Measurements from ENCODE around the gene BRD4.
"Not testable (repeated sequence)": the region's sequence is repeated elsewhere in the genome, so short reads cannot be mapped to it uniquely, and the experiment has no call there.

Gene BRD4

DNA sequence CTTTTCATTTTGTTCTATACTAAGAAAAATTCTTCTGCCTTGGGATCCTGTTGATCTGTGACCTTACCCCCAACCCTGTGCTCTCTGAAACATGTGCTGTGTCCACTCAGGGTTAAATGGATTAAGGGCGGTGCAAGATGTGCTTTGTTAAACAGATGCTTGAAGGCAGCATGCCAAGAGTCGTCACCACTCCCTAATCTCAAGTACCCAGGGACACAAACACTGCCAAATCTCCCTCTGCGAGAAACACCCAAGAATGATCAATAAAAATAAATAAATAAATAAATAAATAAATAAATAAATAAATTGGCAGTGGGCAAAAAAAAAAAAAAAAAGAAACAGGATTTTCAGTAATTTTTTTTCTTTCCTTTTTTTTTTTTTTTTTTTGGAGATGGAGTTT, 31.5 kb upstream of the BRD4 start:
- H3K9ac ChIP-seq (ENCODE audit: low read length in 5 of 5); H3K27ac ChIP-seq (ENCODE audit: low read depth, low read length); H3K4me1 ChIP-seq (ENCODE audit: control insufficient read depth in 5 of 5, insufficient read depth in 5 of 5, low read length in 5 of 5); H3K4me3 ChIP-seq (ENCODE audit: low read depth in 1 of 5, low read length in 5 of 5); H3K9me3 ChIP-seq (ENCODE audit: control insufficient read depth in 5 of 5, low read length in 5 of 5); H3K27me3 ChIP-seq (ENCODE audit: control insufficient read depth in 5 of 5, insufficient read depth in 4 of 5, low read length in 5 of 5): not testable (repeated sequence)
- H3K36me3 ChIP-seq (ENCODE audit: control insufficient read depth in 5 of 5, insufficient read depth in 5 of 5, low read length in 5 of 5) = peaks cover 7 to 72% (median 64%) of the 10 kb centered on the region in 5 donors

DNA sequence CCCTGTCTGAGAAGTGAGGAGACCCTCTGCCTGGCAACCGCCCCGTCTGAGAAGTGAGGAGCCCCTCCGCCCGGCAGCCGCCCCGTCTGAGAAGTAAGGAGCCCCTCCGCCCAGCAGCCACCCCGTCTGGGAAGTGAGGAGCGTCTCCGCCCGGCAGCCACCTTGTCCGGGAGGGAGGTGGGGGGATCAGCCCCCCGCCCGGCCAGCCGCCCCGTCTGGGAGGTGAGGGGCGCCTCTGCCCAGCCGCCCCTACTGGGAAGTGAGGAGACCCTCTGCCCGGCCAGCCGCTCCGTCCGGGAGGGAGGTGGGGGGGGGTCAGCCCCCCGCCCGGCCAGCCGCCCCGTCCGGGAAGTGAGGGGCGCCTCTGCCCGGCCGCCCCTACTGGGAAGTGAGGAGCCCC, 30.7 kb upstream of the BRD4 start:
- not testable (repeated sequence) for H3K9me3 ChIP-seq (ENCODE audit: control insufficient read depth in 5 of 5, low read length in 5 of 5); H3K4me1 ChIP-seq (ENCODE audit: control insufficient read depth in 5 of 5, insufficient read depth in 5 of 5, low read length in 5 of 5); H3K27ac ChIP-seq (ENCODE audit: low read depth, low read length); H3K9ac ChIP-seq (ENCODE audit: low read length in 5 of 5); H3K27me3 ChIP-seq (ENCODE audit: control insufficient read depth in 5 of 5, insufficient read depth in 4 of 5, low read length in 5 of 5); H3K4me3 ChIP-seq (ENCODE audit: low read depth in 1 of 5, low read length in 5 of 5)
- H3K36me3 ChIP-seq (ENCODE audit: control insufficient read depth in 5 of 5, insufficient read depth in 5 of 5, low read length in 5 of 5) = peaks cover 10 to 72% (median 64%) of the 10 kb centered on the region in 5 donors

DNA sequence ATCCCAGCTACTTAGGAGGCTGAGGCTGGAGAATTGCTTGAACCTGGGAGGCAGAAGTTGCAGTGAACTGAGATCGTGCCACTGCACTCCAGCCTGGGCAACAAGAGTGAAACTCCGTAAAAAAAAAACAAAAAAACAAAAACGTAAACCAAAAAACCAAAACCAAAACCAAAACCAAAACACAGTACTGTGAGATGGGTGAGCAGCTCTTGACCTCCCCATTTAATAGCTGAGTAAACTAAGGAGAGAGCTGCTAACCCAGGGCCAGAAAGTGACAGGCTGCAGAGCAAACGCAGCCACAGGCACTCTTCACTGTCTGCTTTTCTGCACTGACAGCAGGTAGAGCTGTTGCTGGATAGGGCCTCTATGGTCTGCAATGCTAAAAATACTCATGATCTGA, 27.7 kb upstream of the BRD4 start:
- H3K9ac ChIP-seq (ENCODE audit: low read length in 5 of 5); H3K27me3 ChIP-seq (ENCODE audit: control insufficient read depth in 5 of 5, insufficient read depth in 4 of 5, low read length in 5 of 5); H3K4me3 ChIP-seq (ENCODE audit: low read depth in 1 of 5, low read length in 5 of 5); H3K27ac ChIP-seq (ENCODE audit: low read depth, low read length); H3K4me1 ChIP-seq (ENCODE audit: control insufficient read depth in 5 of 5, insufficient read depth in 5 of 5, low read length in 5 of 5); H3K9me3 ChIP-seq (ENCODE audit: control insufficient read depth in 5 of 5, low read length in 5 of 5): not testable (repeated sequence)
- peaks cover 7 to 75% (median 61%) of the 10 kb centered on the region in 5 donors for H3K36me3 ChIP-seq (ENCODE audit: control insufficient read depth in 5 of 5, insufficient read depth in 5 of 5, low read length in 5 of 5)

DNA sequence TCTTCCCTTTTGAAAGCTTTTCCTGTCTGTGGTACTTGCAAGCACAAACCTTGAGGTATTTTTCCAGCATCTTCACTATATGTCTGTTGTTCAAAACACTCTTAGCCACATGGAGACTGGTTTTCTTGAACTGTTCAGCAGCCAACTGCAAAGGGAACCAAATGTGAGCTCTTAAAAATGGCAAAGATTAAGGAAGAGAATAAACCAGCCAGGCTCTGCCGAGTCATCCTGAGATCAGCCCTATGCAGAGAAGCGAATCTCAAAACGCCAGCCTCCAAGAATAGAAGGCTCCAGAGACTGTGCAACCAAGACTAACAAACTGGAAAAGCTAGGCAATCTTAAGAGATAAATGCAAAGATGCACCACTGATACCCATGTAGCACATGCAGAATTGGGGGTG, 26.6 kb upstream of the BRD4 start:
- no peak overlapping the region for H3K9ac ChIP-seq (ENCODE audit: low read length in 5 of 5)
- H3K4me1 ChIP-seq (ENCODE audit: control insufficient read depth in 5 of 5, insufficient read depth in 5 of 5, low read length in 5 of 5) = peaks cover 0 to 5% (median 0%) of the 10 kb centered on the region in 5 donors
- H3K9me3 ChIP-seq (ENCODE audit: control insufficient read depth in 5 of 5, low read length in 5 of 5) = no peaks in the 10 kb centered on the region
- no peak overlapping the region for H3K4me3 ChIP-seq (ENCODE audit: low read depth in 1 of 5, low read length in 5 of 5)
- peaks cover 7 to 79% (median 69%) of the 10 kb centered on the region in 5 donors for H3K36me3 ChIP-seq (ENCODE audit: control insufficient read depth in 5 of 5, insufficient read depth in 5 of 5, low read length in 5 of 5)
- no peaks in the 10 kb centered on the region for H3K27me3 ChIP-seq (ENCODE audit: control insufficient read depth in 5 of 5, insufficient read depth in 4 of 5, low read length in 5 of 5)
- H3K27ac ChIP-seq (ENCODE audit: low read depth, low read length) = no peak overlapping the region

DNA sequence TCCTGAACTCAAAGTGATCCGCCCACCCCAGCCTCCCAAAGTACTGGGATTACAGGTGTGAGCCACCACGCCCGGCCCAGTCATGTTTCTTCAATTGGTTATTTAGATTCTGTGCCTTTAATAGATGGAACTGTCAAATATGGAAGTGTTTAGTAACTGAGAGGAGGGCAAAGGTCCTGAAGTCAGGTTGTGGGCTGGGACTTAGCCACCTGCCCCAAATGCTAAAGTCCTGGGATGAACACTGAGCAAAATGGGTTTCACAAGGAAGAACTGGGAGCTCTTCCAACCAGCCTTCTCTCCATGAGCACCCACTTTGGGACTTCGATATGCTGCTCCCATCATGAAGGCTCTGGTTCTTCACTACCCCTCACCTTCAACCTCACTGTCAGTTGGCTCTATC, 25.6 kb upstream of the BRD4 start:
- no peaks in the 10 kb centered on the region for H3K27me3 ChIP-seq (ENCODE audit: control insufficient read depth in 5 of 5, insufficient read depth in 4 of 5, low read length in 5 of 5)
- no peak overlapping the region for H3K27ac ChIP-seq (ENCODE audit: low read depth, low read length)
- H3K9me3 ChIP-seq (ENCODE audit: control insufficient read depth in 5 of 5, low read length in 5 of 5) = no peaks in the 10 kb centered on the region
- peaks cover 0 to 5% (median 0%) of the 10 kb centered on the region in 5 donors for H3K4me1 ChIP-seq (ENCODE audit: control insufficient read depth in 5 of 5, insufficient read depth in 5 of 5, low read length in 5 of 5)
- H3K4me3 ChIP-seq (ENCODE audit: low read depth in 1 of 5, low read length in 5 of 5) = no peak overlapping the region
- H3K9ac ChIP-seq (ENCODE audit: low read length in 5 of 5) = no peak overlapping the region
- H3K36me3 ChIP-seq (ENCODE audit: control insufficient read depth in 5 of 5, insufficient read depth in 5 of 5, low read length in 5 of 5) = peaks cover 12 to 83% (median 70%) of the 10 kb centered on the region in 5 donors

DNA sequence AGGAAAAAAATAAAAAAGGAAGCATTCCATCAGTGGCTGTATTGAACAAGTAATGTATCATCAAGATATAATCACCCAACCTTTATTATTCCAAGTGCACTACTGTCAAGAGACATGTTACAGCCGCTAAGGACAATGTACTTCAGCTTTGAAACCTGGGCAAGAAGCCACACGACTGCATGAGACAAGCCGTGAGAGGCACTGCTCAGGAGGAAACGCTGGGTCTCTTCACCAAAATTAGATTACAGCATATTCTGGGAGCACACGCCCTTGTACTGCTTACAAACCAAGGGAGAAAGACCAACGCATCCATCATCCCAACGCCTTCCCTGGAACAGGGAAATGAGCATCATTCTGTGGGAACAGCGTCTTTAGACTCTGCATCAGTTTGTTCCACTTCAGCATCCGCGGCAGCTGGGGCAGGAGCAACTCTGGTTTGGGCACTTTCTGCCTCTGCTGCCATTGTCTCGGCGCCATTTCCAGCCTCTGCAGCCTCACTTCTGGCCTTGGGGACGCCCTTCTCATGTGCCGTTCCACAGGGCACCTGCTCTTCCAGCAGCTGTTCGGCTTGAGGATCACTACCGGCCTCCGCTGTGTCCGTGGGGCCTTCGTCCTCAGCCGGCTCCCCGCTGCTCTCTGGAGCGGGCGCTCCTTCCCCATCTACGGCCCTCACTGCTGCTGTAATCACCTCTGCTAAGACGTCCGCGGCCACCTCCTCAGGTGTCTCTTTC, 22.4 kb upstream of the BRD4 start:
- no peak overlapping the region for H3K4me3 ChIP-seq (ENCODE audit: low read depth in 1 of 5, low read length in 5 of 5)
- H3K27ac ChIP-seq (ENCODE audit: low read depth, low read length) = no peak overlapping the region
- H3K4me1 ChIP-seq (ENCODE audit: control insufficient read depth in 5 of 5, insufficient read depth in 5 of 5, low read length in 5 of 5) = no peaks in the 10 kb centered on the region
- no peaks in the 10 kb centered on the region for H3K9me3 ChIP-seq (ENCODE audit: control insufficient read depth in 5 of 5, low read length in 5 of 5)
- no peak overlapping the region for H3K9ac ChIP-seq (ENCODE audit: low read length in 5 of 5)
- peaks cover 12 to 63% (median 50%) of the 10 kb centered on the region in 5 donors for H3K36me3 ChIP-seq (ENCODE audit: control insufficient read depth in 5 of 5, insufficient read depth in 5 of 5, low read length in 5 of 5)
- H3K27me3 ChIP-seq (ENCODE audit: control insufficient read depth in 5 of 5, insufficient read depth in 4 of 5, low read length in 5 of 5) = no peaks in the 10 kb centered on the region

DNA sequence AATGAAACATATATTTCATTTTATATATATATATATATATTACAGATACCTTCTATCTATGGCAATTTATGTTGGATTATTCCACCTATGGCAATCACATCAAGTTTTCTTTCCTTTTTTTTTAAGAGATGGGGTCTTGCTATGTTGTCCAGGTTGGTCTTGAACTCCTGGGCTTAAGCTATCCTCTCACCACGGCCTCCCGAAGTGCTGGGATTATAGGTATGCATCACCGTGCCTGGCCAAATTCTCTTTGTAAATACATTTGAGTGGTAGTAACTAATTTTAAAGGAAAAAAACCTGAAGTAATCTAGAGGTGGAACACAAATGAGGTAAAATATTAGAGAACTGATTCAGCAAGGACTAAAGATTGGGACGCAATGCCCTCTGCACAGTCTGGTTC, 21.6 kb upstream of the BRD4 start:
- no peaks in the 10 kb centered on the region for H3K4me1 ChIP-seq (ENCODE audit: control insufficient read depth in 5 of 5, insufficient read depth in 5 of 5, low read length in 5 of 5)
- H3K27me3 ChIP-seq (ENCODE audit: control insufficient read depth in 5 of 5, insufficient read depth in 4 of 5, low read length in 5 of 5) = no peaks in the 10 kb centered on the region
- H3K9me3 ChIP-seq (ENCODE audit: control insufficient read depth in 5 of 5, low read length in 5 of 5) = no peaks in the 10 kb centered on the region
- H3K36me3 ChIP-seq (ENCODE audit: control insufficient read depth in 5 of 5, insufficient read depth in 5 of 5, low read length in 5 of 5) = peaks cover 8 to 55% (median 43%) of the 10 kb centered on the region in 5 donors
- no peak overlapping the region for H3K4me3 ChIP-seq (ENCODE audit: low read depth in 1 of 5, low read length in 5 of 5)
- H3K27ac ChIP-seq (ENCODE audit: low read depth, low read length) = no peak overlapping the region
- no peak overlapping the region for H3K9ac ChIP-seq (ENCODE audit: low read length in 5 of 5)

DNA sequence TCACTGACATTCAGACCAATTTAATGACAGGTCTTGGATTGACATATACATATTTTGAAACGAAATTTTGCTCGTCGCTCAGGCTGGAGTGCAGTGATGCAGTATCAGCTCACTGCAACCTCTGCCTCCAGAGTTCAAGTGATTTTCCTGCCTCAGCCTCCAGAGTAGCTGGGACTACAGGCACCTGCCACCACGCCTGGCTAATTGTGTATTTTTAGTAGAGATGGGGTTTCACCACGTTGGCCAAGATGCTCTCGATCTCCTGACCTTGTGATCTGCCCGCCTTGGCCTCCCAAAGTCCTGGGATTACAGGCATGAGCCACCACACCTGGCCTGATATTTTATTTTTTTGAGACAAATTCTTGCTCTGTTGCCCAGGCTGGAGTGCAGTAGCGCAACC, 20.2 kb upstream of the BRD4 start:
- not testable (repeated sequence) for H3K9ac ChIP-seq (ENCODE audit: low read length in 5 of 5); H3K9me3 ChIP-seq (ENCODE audit: control insufficient read depth in 5 of 5, low read length in 5 of 5); H3K4me3 ChIP-seq (ENCODE audit: low read depth in 1 of 5, low read length in 5 of 5); H3K27ac ChIP-seq (ENCODE audit: low read depth, low read length); H3K4me1 ChIP-seq (ENCODE audit: control insufficient read depth in 5 of 5, insufficient read depth in 5 of 5, low read length in 5 of 5); H3K27me3 ChIP-seq (ENCODE audit: control insufficient read depth in 5 of 5, insufficient read depth in 4 of 5, low read length in 5 of 5)
- H3K36me3 ChIP-seq (ENCODE audit: control insufficient read depth in 5 of 5, insufficient read depth in 5 of 5, low read length in 5 of 5) = peaks cover 4 to 42% (median 29%) of the 10 kb centered on the region in 5 donors

DNA sequence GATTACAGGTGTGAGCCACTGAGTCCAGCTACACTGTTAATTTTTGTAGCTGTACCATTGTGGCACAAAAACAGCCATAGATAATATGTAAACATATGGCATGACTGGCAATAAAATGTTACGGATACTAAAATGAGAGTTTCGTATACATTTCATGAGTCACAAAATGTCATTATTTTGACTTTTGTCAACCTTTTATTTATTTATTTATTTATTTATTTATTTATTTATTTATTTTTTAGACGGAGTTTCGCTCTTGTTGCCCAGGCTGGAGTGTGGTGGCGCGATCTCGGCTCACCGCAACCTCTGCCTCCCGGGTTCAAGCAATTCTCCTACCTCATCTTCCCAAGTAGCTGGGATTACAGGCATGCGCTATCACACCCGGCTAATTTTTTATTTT, 9.0 kb upstream of the BRD4 start:
- not testable (repeated sequence) for H3K27me3 ChIP-seq (ENCODE audit: control insufficient read depth in 5 of 5, insufficient read depth in 4 of 5, low read length in 5 of 5); H3K9ac ChIP-seq (ENCODE audit: low read length in 5 of 5); H3K9me3 ChIP-seq (ENCODE audit: control insufficient read depth in 5 of 5, low read length in 5 of 5); H3K4me1 ChIP-seq (ENCODE audit: control insufficient read depth in 5 of 5, insufficient read depth in 5 of 5, low read length in 5 of 5); H3K27ac ChIP-seq (ENCODE audit: low read depth, low read length); H3K4me3 ChIP-seq (ENCODE audit: low read depth in 1 of 5, low read length in 5 of 5)
- peaks cover 0 to 16% (median 0%) of the 10 kb centered on the region in 5 donors for H3K36me3 ChIP-seq (ENCODE audit: control insufficient read depth in 5 of 5, insufficient read depth in 5 of 5, low read length in 5 of 5)

DNA sequence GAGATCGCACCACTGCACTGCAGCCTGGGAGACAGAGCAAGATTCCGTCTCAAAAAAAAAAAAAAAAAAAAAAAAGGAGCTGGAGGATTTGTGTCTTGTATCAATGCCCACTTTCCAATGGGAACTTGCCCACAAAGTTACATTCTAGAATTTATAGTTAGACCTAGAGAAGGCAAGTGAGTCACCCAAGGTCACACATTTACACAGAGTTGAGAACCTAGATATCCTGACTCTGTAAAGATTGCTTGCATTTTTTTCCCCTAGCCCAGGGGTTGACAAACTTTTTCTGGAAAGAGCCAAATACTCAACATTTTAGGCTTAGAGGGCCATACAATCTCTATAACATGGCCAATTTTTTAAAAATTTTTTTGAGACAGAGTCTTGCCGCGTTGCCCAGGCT, 7.7 kb upstream of the BRD4 start:
- H3K9me3 ChIP-seq (ENCODE audit: control insufficient read depth in 5 of 5, low read length in 5 of 5) = no peaks in the 10 kb centered on the region
- H3K27me3 ChIP-seq (ENCODE audit: control insufficient read depth in 5 of 5, insufficient read depth in 4 of 5, low read length in 5 of 5) = no peaks in the 10 kb centered on the region
- no peaks in the 10 kb centered on the region for H3K4me1 ChIP-seq (ENCODE audit: control insufficient read depth in 5 of 5, insufficient read depth in 5 of 5, low read length in 5 of 5)
- H3K9ac ChIP-seq (ENCODE audit: low read length in 5 of 5) = no peak overlapping the region
- H3K36me3 ChIP-seq (ENCODE audit: control insufficient read depth in 5 of 5, insufficient read depth in 5 of 5, low read length in 5 of 5) = peaks cover 0 to 9% (median 0%) of the 10 kb centered on the region in 5 donors
- no peak overlapping the region for H3K27ac ChIP-seq (ENCODE audit: low read depth, low read length)
- H3K4me3 ChIP-seq (ENCODE audit: low read depth in 1 of 5, low read length in 5 of 5) = no peak overlapping the region

Data from subcutaneous abdominal adipose tissue (tissue), 5 donors.